Activated CD4-positive, alpha-beta T cell treated with anti-CD3 and anti-CD28 coated beads, Interleukin-2, amount 50 U/mL, for 24 hours (primary cell): ENCODE data around the gene IFT57.
"Not testable (repeated sequence)": the region's sequence is repeated elsewhere in the genome, so short reads cannot be mapped to it uniquely, and the experiment has no call there.

Source experiments
- DNase-seq, 2 donors: peaks; one replicate each; pipeline ENCODE4 v3.0.0-alpha.2; 2020; ENCODE audit warnings: low read depth in 1 of 2, low spot score in 1 of 2

The IFT57 gene

GRCh38 chr3:108164391-108164790 lies 57.8 kb downstream of the IFT57 start:
- no peak for DNase-seq

- no peak for DNase-seq
Measured at GRCh38 chr3:108159865-108160264, 62.4 kb downstream of the IFT57 start.

GRCh38 chr3:108159105-108159504 lies 63.1 kb downstream of the IFT57 start:
- no peak for DNase-seq

GRCh38 chr3:108158251-108158650 lies 64.0 kb downstream of the IFT57 start:
- no peak for DNase-seq

- no peak for DNase-seq
Measured at GRCh38 chr3:108157273-108157672, 65.0 kb downstream of the IFT57 start.

- no peak for DNase-seq
Measured at GRCh38 chr3:108156312-108156853, 65.8 kb downstream of the IFT57 start.

GRCh38 chr3:108155642-108156041 lies 66.6 kb downstream of the IFT57 start:
- DNase-seq = not testable (repeated sequence)

- DNase-seq = peak in 1 of 2 donors; percentile 46
Measured at GRCh38 chr3:108153451-108153981, 68.7 kb downstream of the IFT57 start.

GRCh38 chr3:108152274-108152673 lies 70.0 kb downstream of the IFT57 start:
- DNase-seq = no peak

GRCh38 chr3:108150200-108150599 lies 72.0 kb downstream of the IFT57 start:
- no peak for DNase-seq

- no peak for DNase-seq
Measured at GRCh38 chr3:108146139-108146538, 76.1 kb downstream of the IFT57 start.

- no peak for DNase-seq
Measured at GRCh38 chr3:108145578-108145977, 76.6 kb downstream of the IFT57 start.

GRCh38 chr3:108137460-108137814 lies 84.8 kb downstream of the IFT57 start:
- DNase-seq = no peak

- no peak for DNase-seq
Measured at GRCh38 chr3:108136561-108137459, 85.4 kb downstream of the IFT57 start.

- no peak for DNase-seq
Measured at GRCh38 chr3:108134555-108134880, 87.7 kb downstream of the IFT57 start.

GRCh38 chr3:108133858-108134554 lies 88.2 kb downstream of the IFT57 start:
- DNase-seq = no peak

- DNase-seq = no peak
Measured at GRCh38 chr3:108133048-108133369, 89.2 kb downstream of the IFT57 start.

- DNase-seq = no peak
Measured at GRCh38 chr3:108131475-108132134, 90.6 kb downstream of the IFT57 start.

- no peak for DNase-seq
Measured at GRCh38 chr3:108130701-108131474, 91.3 kb downstream of the IFT57 start.

GRCh38 chr3:108130236-108130635 lies 92.0 kb downstream of the IFT57 start:
- no peak for DNase-seq
